Measurements from ENCODE around the gene GPR108. TPM values are rescaled to one million over a fixed set of nuclear protein-coding genes. Genes with fewer than 3 reads are reported as not detected.

GPR108 gene
- total RNA-seq, 1 donor from 2014 or later = 58.2 TPM

GRCh38 chr19:6691342-6691741, 46.0 kb downstream of the GPR108 start:
- TF ChIP-seq, protein P1, sequence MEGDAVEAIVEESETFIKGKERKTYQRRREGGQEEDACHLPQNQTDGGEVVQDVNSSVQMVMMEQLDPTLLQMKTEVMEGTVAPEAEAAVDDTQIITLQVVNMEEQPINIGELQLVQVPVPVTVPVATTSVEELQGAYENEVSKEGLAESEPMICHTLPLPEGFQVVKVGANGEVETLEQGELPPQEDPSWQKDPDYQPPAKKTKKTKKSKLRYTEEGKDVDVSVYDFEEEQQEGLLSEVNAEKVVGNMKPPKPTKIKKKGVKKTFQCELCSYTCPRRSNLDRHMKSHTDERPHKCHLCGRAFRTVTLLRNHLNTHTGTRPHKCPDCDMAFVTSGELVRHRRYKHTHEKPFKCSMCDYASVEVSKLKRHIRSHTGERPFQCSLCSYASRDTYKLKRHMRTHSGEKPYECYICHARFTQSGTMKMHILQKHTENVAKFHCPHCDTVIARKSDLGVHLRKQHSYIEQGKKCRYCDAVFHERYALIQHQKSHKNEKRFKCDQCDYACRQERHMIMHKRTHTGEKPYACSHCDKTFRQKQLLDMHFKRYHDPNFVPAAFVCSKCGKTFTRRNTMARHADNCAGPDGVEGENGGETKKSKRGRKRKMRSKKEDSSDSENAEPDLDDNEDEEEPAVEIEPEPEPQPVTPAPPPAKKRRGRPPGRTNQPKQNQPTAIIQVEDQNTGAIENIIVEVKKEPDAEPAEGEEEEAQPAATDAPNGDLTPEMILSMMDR (conservative IDR thresholded peaks at IDR 0.05; ENCODE audit: low read depth, low read length) = no peak
- H3K4me3 ChIP-seq (ENCODE audit: low read depth, low read length) = no peak overlapping the region
- DNase-seq (ENCODE audit: low read depth) = no peak

- H3K4me3 ChIP-seq (ENCODE audit: low read depth, low read length) = no peak overlapping the region
- DNase-seq (ENCODE audit: low read depth) = no peak
- TF ChIP-seq, protein P1 (conservative IDR thresholded peaks at IDR 0.05; ENCODE audit: low read depth, low read length) = no peak
Measured at GRCh38 chr19:6690160-6690885, 47.1 kb downstream of the GPR108 start.

GRCh38 chr19:6687114-6687513, 50.3 kb downstream of the GPR108 start:
- TF ChIP-seq, protein P1 (conservative IDR thresholded peaks at IDR 0.05; ENCODE audit: low read depth, low read length) = no peak

GRCh38 chr19:6686628-6686975, 50.8 kb downstream of the GPR108 start:
- no peak for DNase-seq (ENCODE audit: low read depth)
- TF ChIP-seq, protein P1 (conservative IDR thresholded peaks at IDR 0.05; ENCODE audit: low read depth, low read length) = no peak
- H3K4me3 ChIP-seq (ENCODE audit: low read depth, low read length) = no peak overlapping the region

More at GRCh38 chr19:6687114-6687513, 50.3 kb downstream of the GPR108 start:
- H3K4me3 ChIP-seq (ENCODE audit: low read depth, low read length) = no peak overlapping the region
- no peak for DNase-seq (ENCODE audit: low read depth)

GRCh38 chr19:6685962-6686627, 51.3 kb downstream of the GPR108 start:
- H3K4me3 ChIP-seq (ENCODE audit: low read depth, low read length) = no peak overlapping the region
- TF ChIP-seq, protein P1 (conservative IDR thresholded peaks at IDR 0.05; ENCODE audit: low read depth, low read length) = no peak
- no peak for DNase-seq (ENCODE audit: low read depth)

DNA sequence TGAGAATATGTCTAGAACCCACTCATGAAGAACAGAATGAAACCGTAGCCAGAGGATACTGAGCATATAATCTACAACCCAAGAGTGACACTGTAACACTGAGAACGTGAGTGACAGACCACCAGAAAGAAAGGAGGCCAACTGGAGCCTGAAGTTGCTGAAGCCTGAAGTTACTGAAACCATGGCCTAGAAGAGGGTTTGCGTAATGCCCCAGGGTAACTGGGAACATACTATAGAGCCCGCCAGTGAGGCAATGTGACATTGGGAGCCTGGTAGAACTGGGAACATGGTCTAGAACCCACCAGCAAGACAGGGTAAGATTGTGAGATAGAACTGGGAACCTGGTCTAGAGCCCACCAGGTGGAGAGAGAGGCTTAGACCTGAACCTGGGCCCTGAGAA, 51.9 kb downstream of the GPR108 start:
- no peak overlapping the region for H3K4me3 ChIP-seq (ENCODE audit: low read depth, low read length)
- TF ChIP-seq, protein P1 (conservative IDR thresholded peaks at IDR 0.05; ENCODE audit: low read depth, low read length) = no peak
- no peak for DNase-seq (ENCODE audit: low read depth)
